ENCODE results near the gene MICOS13. TPM values are rescaled to one million over a fixed set of nuclear protein-coding genes. Genes with fewer than 3 reads are reported as not detected.

MICOS13 gene
- polyA plus RNA-seq, 1 experiment = 67.8 TPM

GRCh38 chr19:5695649-5696195, 15.4 kb upstream of the MICOS13 start:
- peaks cover 74% of the 10 kb centered on the region for H3K36me3 ChIP-seq (ENCODE audit: control insufficient read depth, insufficient read depth, low read length)
- no peak for TF ChIP-seq CTCF (IDR thresholded peaks at IDR 0.05; ENCODE audit: insufficient read depth, low read depth, low read length)

DNA sequence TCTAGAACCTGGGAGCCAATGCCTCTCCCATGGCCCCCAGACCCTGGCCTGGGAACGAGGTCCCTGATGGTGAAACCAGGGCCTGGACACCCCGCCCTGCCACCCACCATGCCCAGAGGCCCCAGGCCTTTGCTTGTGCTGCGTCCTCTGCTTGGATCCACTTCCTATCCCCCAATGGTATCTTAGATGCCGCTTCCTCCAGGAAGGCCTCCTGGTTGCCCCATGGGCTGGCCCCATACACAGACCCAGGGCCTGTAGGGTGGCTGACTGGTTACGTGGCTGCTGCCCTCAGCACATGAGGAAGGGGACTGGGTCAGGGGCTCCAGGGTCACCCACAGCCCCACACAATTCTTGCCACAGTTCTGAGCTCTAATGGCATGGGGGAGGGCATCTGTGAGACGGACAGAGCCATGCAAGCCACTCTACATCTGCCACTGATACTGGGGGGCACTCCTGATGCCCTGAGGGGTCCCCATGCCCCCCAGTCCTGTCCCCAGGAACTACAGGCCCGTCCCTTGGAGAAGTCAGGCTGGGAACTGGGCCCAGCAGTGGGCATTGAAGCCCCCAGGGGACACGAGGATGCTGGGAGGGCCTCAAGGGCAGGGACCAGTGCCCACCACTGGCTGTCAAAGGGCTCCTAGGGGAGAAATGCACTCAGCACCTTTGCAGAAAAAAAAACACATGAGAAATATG, 14.8 kb upstream of the MICOS13 start:
- CTCF ChIA-PET = no interaction called here
- TF ChIP-seq CTCF (IDR thresholded peaks at IDR 0.05; ENCODE audit: insufficient read depth, low read depth, low read length) = no peak
- POLR2A ChIA-PET = no interaction called here
- no peak for DNase-seq (ENCODE audit: low read depth)
- H3K36me3 ChIP-seq (ENCODE audit: control insufficient read depth, insufficient read depth, low read length) = peaks cover 71% of the 10 kb centered on the region
- no peaks in the 10 kb centered on the region for H3K27me3 ChIP-seq (ENCODE audit: control insufficient read depth, insufficient read depth, low read length)
- H3K4me3 ChIP-seq (ENCODE audit: low read depth, low read length) = no peak overlapping the region

More at GRCh38 chr19:5695649-5696195, 15.4 kb upstream of the MICOS13 start:
- POLR2A ChIA-PET = no interaction called here
- DNase-seq (ENCODE audit: low read depth) = no peak
- no peak overlapping the region for H3K4me3 ChIP-seq (ENCODE audit: low read depth, low read length)
- no peaks in the 10 kb centered on the region for H3K27me3 ChIP-seq (ENCODE audit: control insufficient read depth, insufficient read depth, low read length)
- CTCF ChIA-PET = no interaction called here

DNA sequence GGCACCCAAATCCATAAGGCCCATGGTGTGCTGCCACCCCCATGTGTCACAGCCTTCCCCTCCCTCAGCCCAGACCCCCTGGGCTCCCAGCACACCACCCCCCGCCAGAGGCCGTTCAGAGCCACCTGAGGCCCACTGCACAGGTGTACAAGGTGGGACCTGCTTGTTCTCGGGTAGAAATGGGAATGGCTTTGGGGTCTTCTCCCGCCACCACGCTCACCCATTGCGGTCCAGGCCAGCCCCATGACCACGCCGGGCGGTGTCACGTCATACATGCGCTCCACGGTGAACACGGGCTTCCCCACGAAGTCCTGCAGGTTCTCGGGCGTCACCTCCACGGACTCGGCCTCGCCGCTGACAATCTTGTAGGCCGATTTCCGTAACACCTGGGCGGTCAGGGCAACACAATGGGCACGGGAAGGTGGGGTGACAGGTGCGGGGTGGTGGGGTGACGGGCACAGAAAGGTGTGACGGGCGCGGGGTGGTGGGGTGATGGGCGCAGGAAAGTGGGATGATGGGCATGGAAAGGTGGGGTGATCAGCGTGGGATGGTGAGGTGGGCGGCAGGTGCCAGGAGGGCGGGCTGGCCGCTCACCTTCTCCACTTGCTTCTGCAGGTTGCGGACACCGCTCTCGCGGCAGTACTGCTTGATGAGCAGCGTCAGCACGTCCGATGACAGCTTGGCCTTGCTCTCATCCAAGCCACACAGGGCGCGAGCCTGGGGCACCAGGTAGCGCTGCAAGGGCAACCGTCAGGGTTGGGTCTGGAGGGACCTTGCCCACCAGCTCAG, 14.0 kb upstream of the MICOS13 start:
- DNase-seq (ENCODE audit: low read depth) = no peak
- Histone ChIP-seq H3K27me3 (ENCODE audit: control insufficient read depth, insufficient read depth, low read length) (no peaks in the 10 kb centered on the region), H3K4me3 (ENCODE audit: low read depth, low read length) (no peak overlapping the region), H3K36me3 (ENCODE audit: control insufficient read depth, insufficient read depth, low read length) (peaks cover 71% of the 10 kb centered on the region)
- no peak for TF ChIP-seq CTCF (IDR thresholded peaks at IDR 0.05; ENCODE audit: insufficient read depth, low read depth, low read length)
- ChIA-PET CTCF (no interaction called here), POLR2A (interaction anchor here (0.5 kb wide), 1 partner anchor 24 kb away, joined by 3 read pairs; no protein-coding TSS in a partner anchor)

DNA sequence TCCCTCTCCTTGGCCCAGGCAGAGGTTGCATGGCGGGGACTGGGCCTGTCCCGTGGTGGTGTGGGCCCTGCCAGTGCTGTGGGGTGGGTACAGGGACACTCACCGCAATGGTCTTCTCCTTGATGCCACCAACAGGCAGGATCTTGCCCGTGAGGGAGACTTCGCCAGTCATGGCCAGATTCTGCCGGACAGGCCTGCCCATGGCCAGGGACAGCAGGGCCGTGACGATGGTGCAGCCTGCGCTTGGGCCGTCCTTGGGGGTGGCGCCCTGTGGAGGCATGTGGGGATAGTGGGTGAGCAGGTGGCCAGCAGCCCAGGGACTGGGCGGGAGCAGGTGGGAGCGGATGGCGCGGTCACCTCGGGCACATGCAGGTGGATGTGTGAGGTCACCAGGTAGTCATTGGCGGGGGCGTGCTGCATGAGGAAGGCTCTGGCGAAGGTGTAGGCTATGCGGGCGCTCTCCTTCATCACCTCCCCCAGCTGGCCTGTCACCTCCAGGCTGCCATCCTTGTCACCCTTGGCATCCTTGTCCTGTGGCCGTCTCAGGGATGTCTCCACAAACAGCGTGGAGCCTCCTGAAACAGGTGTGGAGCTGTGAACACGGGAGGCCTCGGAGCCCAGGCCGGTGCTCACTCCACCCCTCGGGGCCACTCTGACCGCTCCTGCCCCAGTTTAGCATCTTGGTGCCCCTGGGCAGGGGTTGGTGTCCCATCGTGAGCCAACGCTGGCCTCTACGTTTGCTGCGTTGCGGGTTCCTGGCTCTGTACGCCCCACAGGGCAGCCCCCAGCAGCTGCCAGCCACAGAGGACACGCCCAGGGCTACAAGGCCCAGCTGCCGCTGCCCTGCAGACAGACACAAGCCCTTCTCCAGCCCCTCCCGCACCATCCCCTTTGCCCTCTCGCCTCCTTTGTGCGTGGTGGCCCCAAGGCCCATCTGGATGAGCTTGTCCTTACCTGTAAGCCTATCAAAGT, 13.2 kb upstream of the MICOS13 start:
- no peak for TF ChIP-seq CTCF (IDR thresholded peaks at IDR 0.05; ENCODE audit: insufficient read depth, low read depth, low read length)

More for the DNA sequence above, 13.2 kb upstream of the MICOS13 start:
- Histone ChIP-seq H3K4me3 (ENCODE audit: low read depth, low read length) (no peak overlapping the region), H3K27me3 (ENCODE audit: control insufficient read depth, insufficient read depth, low read length) (no peaks in the 10 kb centered on the region), H3K36me3 (ENCODE audit: control insufficient read depth, insufficient read depth, low read length) (peaks cover 63% of the 10 kb centered on the region)
- no peak for DNase-seq (ENCODE audit: low read depth)
- POLR2A ChIA-PET = interaction anchor here (0.5 kb wide), 1 partner anchor 25 kb away, joined by 3 read pairs; no protein-coding TSS in a partner anchor
- CTCF ChIA-PET = interaction anchor here (0.5 kb wide), 1 partner anchor 74 kb away, joined by 4 read pairs; no protein-coding TSS in a partner anchor

Data from BJ (cell line).